Left ventricle myocardium inferior (tissue), 1 donor: Measurements from ENCODE around the gene TMEM240. TPM values are rescaled to one million over a fixed set of nuclear protein-coding genes. Genes with fewer than 3 reads are reported as not detected.

Experiments
- DNase-seq: peaks from one replicate; pipeline ENCODE4 v3.0.0-alpha.2; 2020
- H3K27ac ChIP-seq: fragments of 200-600 bp; replicated peaks from 2 replicates; pipeline ENCODE4 v1.8.0; 2021
- H3K27me3 ChIP-seq: fragments of 200-600 bp; 2 replicates; pipeline ENCODE4 v1.8.0; 2021; ENCODE audit warnings: low read depth
- H3K36me3 ChIP-seq: fragments of 200-600 bp; 2 replicates; pipeline ENCODE4 v1.8.0; 2021
- H3K4me1 ChIP-seq: fragments of 200-600 bp; 2 replicates; pipeline ENCODE4 v1.8.0; 2021
- H3K4me3 ChIP-seq: fragments of 200-600 bp; 2 replicates; pipeline ENCODE4 v1.8.0; 2021; ENCODE audit warnings: mild to moderate bottlenecking, moderate library complexity
- H3K9me3 ChIP-seq: fragments of 200-600 bp; replicated peaks from 2 replicates; pipeline ENCODE4 v1.8.0; 2021
- intact Hi-C: fragments of 100-400 bp; cut with micrococcal nuclease; formaldehyde crosslinking; loops from one replicate; pipeline ENCODE4 v1.11.0; 2022
- total RNA-seq: library from RNA; stranded (reverse); fragmentation: NEBNext Ultra II Directional; extraction: Animal tissue kit (Norgen Biotek cat#: 25700); gene quantifications from one replicate; pipeline ENCODE4 v1.2.1, GENCODE V29; 2021
- TF ChIP-seq, protein P1 (sequence below): fragments of 200-600 bp; IDR thresholded peaks from 2 replicates; pipeline ENCODE4 v1.8.0; 2021; ENCODE audit warnings: antibody characterized with exemption, mild to moderate bottlenecking, borderline replicate concordance
- donor health status: DM: no; HTN: yes; CAD: no; lungs with severe emphysema.

TMEM240 gene
- total RNA-seq, 1 donor from 2014 or later = 7.2 TPM

DNA sequence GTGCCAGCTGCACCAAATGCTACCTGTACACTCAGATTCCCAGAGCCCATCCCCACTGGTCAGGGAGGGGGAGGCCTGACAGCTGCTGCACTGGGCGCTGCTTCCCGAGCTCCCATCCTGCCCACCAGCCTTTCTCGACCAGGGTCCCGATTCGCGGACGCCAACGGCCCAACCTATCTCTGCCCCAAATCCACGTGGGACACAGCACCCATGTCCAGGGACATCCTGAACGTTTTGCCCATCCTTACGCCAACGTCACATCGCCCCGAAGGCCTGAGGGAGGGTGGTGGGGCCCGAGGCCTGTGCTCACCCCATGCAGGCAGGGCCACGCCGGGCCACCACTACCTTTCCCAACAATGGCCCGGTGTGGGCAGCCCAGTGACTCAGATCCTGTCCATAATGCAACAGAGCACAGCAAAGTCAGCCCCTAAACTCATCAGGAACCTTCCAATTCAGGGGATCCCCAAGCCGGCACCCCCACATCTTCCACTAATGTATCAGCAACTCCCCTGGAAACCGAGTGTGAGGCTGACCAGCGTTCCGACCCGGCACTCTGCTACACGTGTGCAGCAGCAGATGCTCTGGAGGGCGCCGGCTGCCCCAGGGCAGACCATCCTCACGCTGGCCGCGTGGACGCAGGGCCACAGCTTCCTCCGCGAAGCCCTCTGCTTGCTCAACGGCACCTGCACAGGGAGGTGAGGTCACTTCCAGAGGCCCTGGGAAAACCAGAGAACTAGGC, 11.3 kb upstream of the TMEM240 start:
- Histone ChIP-seq H3K4me3 (no peak overlapping the region), H3K27ac (peak overlapping the region; percentile 65), H3K36me3 (no peaks in the 10 kb centered on the region), H3K4me1 (peaks cover 30% of the 10 kb centered on the region), H3K27me3 (no peaks in the 10 kb centered on the region), H3K9me3 (no peaks in the 10 kb centered on the region)
- DNase-seq = no peak
- intact Hi-C loops = no loop called here
- TF ChIP-seq, protein P1, sequence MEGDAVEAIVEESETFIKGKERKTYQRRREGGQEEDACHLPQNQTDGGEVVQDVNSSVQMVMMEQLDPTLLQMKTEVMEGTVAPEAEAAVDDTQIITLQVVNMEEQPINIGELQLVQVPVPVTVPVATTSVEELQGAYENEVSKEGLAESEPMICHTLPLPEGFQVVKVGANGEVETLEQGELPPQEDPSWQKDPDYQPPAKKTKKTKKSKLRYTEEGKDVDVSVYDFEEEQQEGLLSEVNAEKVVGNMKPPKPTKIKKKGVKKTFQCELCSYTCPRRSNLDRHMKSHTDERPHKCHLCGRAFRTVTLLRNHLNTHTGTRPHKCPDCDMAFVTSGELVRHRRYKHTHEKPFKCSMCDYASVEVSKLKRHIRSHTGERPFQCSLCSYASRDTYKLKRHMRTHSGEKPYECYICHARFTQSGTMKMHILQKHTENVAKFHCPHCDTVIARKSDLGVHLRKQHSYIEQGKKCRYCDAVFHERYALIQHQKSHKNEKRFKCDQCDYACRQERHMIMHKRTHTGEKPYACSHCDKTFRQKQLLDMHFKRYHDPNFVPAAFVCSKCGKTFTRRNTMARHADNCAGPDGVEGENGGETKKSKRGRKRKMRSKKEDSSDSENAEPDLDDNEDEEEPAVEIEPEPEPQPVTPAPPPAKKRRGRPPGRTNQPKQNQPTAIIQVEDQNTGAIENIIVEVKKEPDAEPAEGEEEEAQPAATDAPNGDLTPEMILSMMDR = no peak

DNA sequence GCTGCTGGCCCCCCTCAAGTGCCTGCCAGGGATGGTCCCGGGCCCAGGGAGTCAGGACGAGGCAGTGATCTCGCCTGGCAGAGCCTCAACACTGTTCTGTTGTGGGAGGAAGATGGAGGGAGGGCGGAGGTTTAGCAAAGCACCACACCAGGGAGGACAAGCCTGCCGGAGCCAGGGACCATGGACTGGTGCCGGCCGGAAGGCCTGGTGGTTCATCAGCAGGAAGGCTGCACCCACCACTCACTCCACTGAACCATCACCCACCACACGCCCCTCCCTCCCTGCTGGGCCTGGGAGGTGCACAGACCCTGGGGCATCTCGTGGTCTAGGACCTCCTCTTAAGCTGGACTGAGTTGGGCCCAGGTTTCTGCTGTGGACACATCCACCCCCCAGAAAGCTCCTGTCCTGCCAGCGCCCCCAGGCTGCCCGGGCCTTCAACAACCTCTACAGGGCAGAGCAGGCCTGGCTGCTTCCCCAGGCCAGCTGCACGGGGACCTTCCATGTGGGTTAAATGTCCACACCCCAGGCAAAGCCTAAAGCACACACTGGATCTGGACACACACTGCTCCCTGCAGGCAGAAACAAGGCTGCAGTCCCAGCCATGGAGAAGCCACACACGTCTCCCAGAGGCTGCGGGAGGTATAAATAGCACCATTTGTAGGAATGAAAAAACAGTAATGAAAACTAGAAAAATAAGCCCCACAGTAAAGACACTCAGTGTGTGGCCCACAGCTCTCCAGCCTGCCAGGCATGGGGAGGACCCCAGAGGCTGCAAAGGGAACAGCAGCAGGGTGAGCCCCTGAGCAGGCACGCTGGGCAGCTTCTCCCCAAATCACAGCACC, 10.4 kb upstream of the TMEM240 start:
- no peak for DNase-seq
- Histone ChIP-seq H3K4me1 (peaks cover 34% of the 10 kb centered on the region), H3K4me3 (no peak overlapping the region), H3K9me3 (no peaks in the 10 kb centered on the region), H3K27ac (peak overlapping the region; percentile 65), H3K36me3 (no peaks in the 10 kb centered on the region), H3K27me3 (no peaks in the 10 kb centered on the region)
- TF ChIP-seq, protein P1 = peak; percentile 57
- intact Hi-C loops = no loop called here

DNA sequence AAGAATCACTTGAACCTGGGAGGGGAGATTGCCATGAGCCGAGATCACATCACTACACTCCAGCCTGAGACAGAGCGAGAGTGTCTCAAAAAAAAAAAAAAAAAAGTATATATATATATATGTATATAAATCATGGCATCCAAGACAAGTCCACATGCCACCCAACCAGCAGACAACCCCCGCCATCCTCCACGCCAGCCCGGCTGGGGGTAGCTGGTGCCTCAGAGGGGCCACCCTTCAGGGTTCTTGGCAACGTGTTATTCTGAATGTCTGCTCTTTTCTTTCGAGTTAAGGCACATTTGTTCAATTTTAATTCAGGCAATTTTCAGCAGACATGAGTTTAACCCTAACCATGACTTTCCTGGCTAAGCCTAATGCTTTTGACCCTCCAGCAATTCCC, 9.7 kb upstream of the TMEM240 start:
- Histone ChIP-seq H3K9me3 (no peaks in the 10 kb centered on the region), H3K4me3 (no peak overlapping the region), H3K27me3 (no peaks in the 10 kb centered on the region), H3K36me3 (no peaks in the 10 kb centered on the region), H3K4me1 (peaks cover 38% of the 10 kb centered on the region), H3K27ac (peak overlapping the region; percentile 65)
- intact Hi-C loops = no loop called here
- no peak for DNase-seq
- TF ChIP-seq, protein P1 = no peak

GRCh38 chr1:1548591-1548990, 8.2 kb upstream of the TMEM240 start:
- intact Hi-C loops = no loop called here

GRCh38 chr1:1547476-1547875, 7.1 kb upstream of the TMEM240 start:
- no peaks in the 10 kb centered on the region for H3K27me3 ChIP-seq
- H3K36me3 ChIP-seq = peaks cover 7% of the 10 kb centered on the region
- no peak for DNase-seq
- H3K27ac ChIP-seq = no peak overlapping the region
- intact Hi-C loops = no loop called here
- no peak overlapping the region for H3K4me3 ChIP-seq
- H3K9me3 ChIP-seq = no peaks in the 10 kb centered on the region
- TF ChIP-seq, protein P1 = no peak
- H3K4me1 ChIP-seq = peaks cover 49% of the 10 kb centered on the region

More at GRCh38 chr1:1548591-1548990, 8.2 kb upstream of the TMEM240 start:
- H3K4me1 ChIP-seq = peaks cover 40% of the 10 kb centered on the region
- H3K27me3 ChIP-seq = no peaks in the 10 kb centered on the region
- TF ChIP-seq, protein P1 = no peak
- H3K9me3 ChIP-seq = no peaks in the 10 kb centered on the region
- no peak overlapping the region for H3K4me3 ChIP-seq
- no peak for DNase-seq
- H3K36me3 ChIP-seq = no peaks in the 10 kb centered on the region
- H3K27ac ChIP-seq = no peak overlapping the region
